GM19455 (cell line): ENCODE data around the gene TIMM13.
A peak's percentile ranks its signal among the peaks of the same experiment; 100 is the strongest.

Experiments used
- ATAC-seq: cut with Tn5 transposase; IDR thresholded peaks from one replicate; pipeline ENCODE4 v1.9.1; 2021; ENCODE audit not compliant: unreplicated experiment

The TIMM13 gene

GRCh38 chr19:2455851-2456570 lies 28.6 kb upstream of the TIMM13 start:
- peak; percentile 42 for ATAC-seq

GRCh38 chr19:2454962-2455850 lies 27.8 kb upstream of the TIMM13 start:
- no peak for ATAC-seq

- ATAC-seq, result no peak
These were observed 27.0 kb upstream of the TIMM13 start for GRCh38 chr19:2454199-2454961.

GRCh38 chr19:2453431-2454025 lies 26.1 kb upstream of the TIMM13 start:
- ATAC-seq, result no peak

GRCh38 chr19:2451741-2452140 lies 24.4 kb upstream of the TIMM13 start:
- no peak for ATAC-seq

GRCh38 chr19:2451138-2451537 lies 23.8 kb upstream of the TIMM13 start:
- ATAC-seq, result no peak

GRCh38 chr19:2449019-2449418 lies 21.6 kb upstream of the TIMM13 start:
- ATAC-seq, result no peak

- no peak for ATAC-seq
These were observed 19.0 kb upstream of the TIMM13 start for GRCh38 chr19:2446381-2446780.

GRCh38 chr19:2444251-2445002 lies 17.0 kb upstream of the TIMM13 start:
- ATAC-seq, result no peak

- ATAC-seq, result no peak
These were observed 16.4 kb upstream of the TIMM13 start for GRCh38 chr19:2443785-2444182.

- ATAC-seq, result no peak
These were observed 15.9 kb upstream of the TIMM13 start for GRCh38 chr19:2443116-2443784.

GRCh38 chr19:2441096-2441752 lies 13.8 kb upstream of the TIMM13 start:
- ATAC-seq, result no peak

GRCh38 chr19:2440515-2440914 lies 13.1 kb upstream of the TIMM13 start:
- no peak for ATAC-seq

GRCh38 chr19:2438178-2438577 lies 10.8 kb upstream of the TIMM13 start:
- ATAC-seq, result no peak

- no peak for ATAC-seq
These were observed 9.5 kb upstream of the TIMM13 start for GRCh38 chr19:2436926-2437325.

- no peak for ATAC-seq
These were observed 9.0 kb upstream of the TIMM13 start for GRCh38 chr19:2436384-2436783.

GRCh38 chr19:2434721-2435265 lies 7.4 kb upstream of the TIMM13 start:
- ATAC-seq, result no peak

- no peak for ATAC-seq
These were observed 6.9 kb upstream of the TIMM13 start for GRCh38 chr19:2434267-2434666.

GRCh38 chr19:2433854-2434253 lies 6.5 kb upstream of the TIMM13 start:
- no peak for ATAC-seq
